GM18951 (cell line): Measurements from ENCODE around the gene TMEM243.

Experiments used
- POLR2A ChIP-seq: IDR thresholded peaks from 4 replicates; pipeline ENCODE4 v1.6.1; 2011; ENCODE audit warnings: mild to moderate bottlenecking; ENCODE audit not compliant: insufficient read length, insufficient read depth; ENCODE audit errors: extremely low read depth
- in situ Hi-C: fragments of 300-500 bp; cut with MboI; formaldehyde crosslinking; loops from one replicate; pipeline ENCODE4 v1.12.0; 2022; ENCODE audit warnings: low sequenced_read_pairs, mixed read lengths, inconsistent platforms; ENCODE audit not compliant: unreplicated experiment

TMEM243 gene

DNA sequence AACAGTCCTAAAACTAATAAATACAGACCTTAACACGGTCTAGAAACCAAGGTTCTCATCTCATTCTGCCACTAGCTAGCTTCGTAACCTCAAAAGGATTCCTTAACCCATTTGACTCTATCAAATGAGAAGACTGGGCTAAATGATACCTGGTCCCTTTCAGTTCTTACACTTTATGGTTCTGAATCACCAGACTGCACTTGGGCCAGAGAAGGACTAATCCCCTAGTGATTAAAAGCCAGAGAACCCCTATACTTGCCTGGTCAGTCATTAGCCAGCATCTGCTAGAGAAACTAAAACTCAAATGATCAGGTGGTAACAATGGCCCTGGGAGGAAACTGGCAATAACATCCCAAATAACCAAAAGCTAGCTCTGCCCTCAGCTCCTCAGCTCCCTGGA, 16.8 kb downstream of the TMEM243 start:
- in situ Hi-C loops: no loop called here
- peak; percentile 12 for TF ChIP-seq POLR2A

- in situ Hi-C loops: no loop called here
- TF ChIP-seq POLR2A: peak; percentile 1
Measured at GRCh38 chr7:87202208-87202607, 17.3 kb downstream of the TMEM243 start.

DNA sequence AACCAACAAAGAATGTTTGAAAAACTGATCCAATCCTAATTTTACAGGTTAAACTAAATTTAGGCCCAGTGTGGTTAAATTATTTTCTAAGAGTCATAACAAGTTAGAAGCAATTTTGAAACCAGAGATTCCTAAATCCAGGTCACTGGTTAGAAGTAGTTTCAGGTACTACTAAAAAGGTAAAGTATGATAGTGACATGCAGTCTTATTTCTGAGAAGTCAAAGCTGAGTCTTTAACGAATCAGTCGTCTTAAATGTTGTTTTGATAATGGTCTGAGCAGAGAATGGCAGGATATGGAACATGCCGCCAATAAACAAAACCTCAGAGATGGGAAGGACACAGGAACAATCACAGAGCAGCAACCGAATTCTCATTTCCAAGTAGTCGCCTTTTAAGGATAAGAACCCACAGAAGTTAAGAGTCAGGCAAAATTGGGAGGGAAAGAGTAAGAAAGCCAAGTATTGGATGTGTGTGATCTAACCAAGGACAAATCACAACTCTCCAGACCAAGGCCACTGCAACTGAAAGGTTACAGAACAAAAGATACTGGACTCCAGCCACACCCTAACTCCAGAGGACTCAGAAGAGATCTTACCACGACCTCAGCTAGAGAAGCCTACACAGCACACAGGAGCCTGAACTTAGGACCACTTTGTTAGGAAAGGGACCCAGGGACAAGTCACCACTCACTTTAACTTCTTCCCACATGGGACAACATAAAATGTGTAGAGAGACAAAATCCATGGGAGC, 19.7 kb downstream of the TMEM243 start:
- in situ Hi-C loops: no loop called here
- no peak for TF ChIP-seq POLR2A

DNA sequence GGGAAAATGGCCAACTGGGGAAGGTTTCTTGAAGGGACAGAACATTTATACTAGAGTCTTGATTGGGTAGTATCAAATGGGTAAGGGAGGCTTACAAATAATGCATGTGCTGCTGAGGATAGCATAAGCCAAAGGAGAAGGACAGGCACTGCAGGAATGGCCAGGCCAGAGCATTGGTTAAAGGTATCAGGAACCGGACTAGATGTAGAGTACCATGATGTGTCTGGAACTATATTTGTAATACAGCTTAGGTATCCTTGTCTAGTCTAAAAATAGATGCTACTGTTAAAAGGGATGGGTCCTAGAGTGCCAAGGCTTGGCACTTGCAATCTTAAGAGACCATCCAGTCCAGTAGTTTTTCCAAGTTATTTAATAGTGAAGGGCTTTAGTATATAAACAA, 20.3 kb downstream of the TMEM243 start:
- in situ Hi-C loops: no loop called here
- TF ChIP-seq POLR2A: no peak

- in situ Hi-C loops: no loop called here
- TF ChIP-seq POLR2A: no peak
Measured at GRCh38 chr7:87193912-87194311, 25.6 kb downstream of the TMEM243 start.

DNA sequence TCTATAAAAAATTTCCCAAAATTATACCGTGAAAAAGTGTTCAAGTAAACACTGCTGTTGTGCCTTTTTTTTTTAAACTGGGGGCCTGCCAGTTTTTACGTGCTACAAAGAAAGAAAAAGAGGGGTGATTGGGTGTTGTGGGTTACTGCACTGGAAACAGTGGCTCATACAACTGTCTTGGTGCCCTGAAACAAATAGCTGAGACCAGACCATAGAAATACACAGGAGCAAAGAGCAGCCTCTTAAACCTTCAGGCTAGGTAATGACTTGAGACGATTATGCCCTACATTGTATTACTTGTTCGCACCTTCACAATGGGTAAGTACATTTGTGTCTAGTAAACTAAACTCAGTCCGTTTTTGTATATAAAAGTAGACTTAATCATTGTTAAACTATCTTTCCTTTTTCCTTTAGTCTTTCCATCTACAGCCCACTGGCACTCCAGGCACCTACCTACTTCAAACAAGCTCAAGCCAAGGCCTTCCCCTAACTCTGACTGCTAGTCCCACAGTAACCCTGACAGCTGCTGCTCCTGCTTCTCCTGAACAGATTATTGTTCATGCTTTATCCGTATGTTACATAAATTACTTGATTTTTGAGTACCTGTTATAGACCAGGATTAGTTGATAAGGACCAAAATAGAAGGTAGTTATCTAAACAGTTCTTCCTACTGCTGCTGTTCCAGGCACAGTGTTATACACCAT, 26.6 kb downstream of the TMEM243 start:
- in situ Hi-C loops: no loop called here
- no peak for TF ChIP-seq POLR2A

DNA sequence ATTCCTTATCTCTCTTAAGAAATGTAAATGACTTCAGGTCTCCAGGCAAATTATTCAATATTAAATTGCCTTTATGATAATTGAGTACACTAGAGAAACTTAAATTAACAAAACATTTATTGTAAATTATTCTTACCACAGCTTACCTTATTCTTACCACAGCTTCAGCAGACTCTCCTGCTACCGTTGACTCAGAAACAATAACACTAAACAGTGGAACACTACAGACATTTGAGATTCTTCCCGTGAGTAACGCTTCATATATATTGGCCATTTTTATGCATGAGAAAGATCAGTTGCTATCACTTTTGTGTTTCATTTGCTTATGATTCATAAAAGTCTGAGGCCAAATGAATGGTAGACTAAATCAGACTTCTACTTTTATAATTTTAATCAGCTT, 28.7 kb downstream of the TMEM243 start:
- TF ChIP-seq POLR2A: no peak
- in situ Hi-C loops: no loop called here

- TF ChIP-seq POLR2A: no peak
- in situ Hi-C loops: no loop called here
Measured at GRCh38 chr7:87188930-87189329, 30.6 kb downstream of the TMEM243 start.

- no peak for TF ChIP-seq POLR2A
- in situ Hi-C loops: no loop called here
Measured at GRCh38 chr7:87187120-87187519, 32.4 kb downstream of the TMEM243 start.

DNA sequence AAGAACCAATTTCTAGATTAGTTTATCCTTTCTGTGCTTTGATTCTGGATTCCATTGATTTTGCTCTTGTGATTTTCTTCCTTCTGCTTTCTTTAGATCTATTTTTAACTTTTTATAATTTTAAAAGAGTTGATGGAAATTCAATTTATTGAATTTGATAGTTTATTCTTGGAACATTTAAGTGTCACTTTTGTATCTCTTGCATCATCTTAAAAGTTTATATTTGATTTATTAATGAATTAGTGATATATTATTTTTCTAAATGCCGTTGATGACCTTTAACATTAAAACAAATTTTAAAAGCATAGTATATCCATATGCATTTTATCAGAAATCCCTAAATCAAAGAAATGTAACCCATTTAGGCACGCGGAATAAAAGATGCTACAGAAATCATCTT, 40.4 kb downstream of the TMEM243 start:
- no peak for TF ChIP-seq POLR2A
- in situ Hi-C loops: no loop called here

GRCh38 chr7:87178320-87178719, 41.2 kb downstream of the TMEM243 start:
- TF ChIP-seq POLR2A: no peak
- in situ Hi-C loops: no loop called here

DNA sequence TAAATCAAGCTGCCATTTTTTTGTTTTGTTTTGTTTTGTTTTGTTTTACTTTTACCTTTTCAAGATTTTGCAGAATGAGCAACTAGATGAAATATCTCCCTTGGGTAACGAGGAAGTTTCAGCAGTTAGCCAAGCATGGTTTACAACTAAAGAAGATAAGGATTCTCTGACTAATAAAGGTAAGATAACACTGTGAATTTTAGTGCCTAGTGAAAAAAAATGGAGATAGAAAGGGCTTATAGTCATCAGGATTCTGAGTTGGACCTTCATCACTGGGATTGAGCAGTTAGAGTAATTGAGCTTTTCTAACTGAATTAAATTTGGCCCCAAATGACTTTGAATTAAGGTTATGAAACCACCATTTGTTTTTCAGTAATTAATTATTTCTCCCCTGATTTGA, 46.1 kb downstream of the TMEM243 start:
- in situ Hi-C loops: no loop called here
- TF ChIP-seq POLR2A: no peak

DNA sequence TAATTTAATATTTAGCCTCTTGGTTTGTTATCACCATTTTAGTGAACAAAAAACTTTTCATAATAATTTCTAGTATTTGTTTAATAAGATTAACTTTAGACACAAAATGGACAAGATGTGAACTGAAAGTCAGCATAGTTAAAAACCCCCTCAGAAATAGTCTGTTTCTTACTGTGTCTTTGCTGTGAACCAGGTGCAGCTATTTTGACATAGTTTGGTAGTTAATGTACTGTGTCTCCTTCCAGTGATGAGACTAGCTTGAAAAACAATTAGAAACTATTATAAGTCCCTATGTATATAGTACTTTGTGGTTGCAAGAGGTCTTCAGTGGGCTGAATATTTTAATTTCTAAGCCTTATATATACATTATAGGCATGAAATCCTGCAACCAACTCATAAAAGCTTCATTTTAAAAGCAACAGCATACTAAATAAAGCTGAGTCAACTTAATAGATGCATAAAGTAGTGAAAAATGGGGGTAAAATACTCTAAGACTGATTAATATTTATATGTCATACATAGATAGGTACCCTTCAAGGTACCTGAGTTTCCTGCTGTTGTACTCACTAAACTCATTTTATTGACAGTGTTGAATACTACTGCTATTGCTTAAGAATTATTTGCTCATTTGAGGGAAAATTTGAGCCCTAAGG, 48.1 kb downstream of the TMEM243 start:
- in situ Hi-C loops: no loop called here
- TF ChIP-seq POLR2A: no peak

DNA sequence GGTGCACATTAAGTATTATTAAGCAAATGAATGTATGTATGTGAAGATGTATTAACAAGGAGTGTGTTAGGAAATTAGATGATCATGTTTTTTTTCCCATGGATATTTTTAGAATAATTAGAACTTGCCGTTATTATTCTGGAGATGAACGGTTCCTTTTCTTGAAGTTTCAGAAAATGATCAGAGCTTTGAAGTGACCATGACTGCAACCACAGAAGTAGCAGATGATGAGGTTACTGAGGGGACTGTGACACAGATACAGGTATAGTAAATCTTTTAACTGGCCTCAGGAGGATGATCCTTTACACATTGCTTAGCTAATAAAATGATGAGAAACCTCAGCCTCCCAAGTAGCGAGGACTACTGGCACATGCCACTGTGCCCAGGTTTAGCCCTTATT, 48.7 kb downstream of the TMEM243 start:
- in situ Hi-C loops: no loop called here
- TF ChIP-seq POLR2A: no peak
